Keratinocyte (primary cell): ENCODE data around the gene HEPHL1. TPM values are rescaled to one million over a fixed set of nuclear protein-coding genes. Genes with fewer than 3 reads are reported as not detected.
A peak's percentile ranks its signal among the peaks of the same experiment; 100 is the strongest.

Source experiments
- DNase-seq: peaks from one replicate; pipeline ENCODE4 v3.0.0-alpha.2; 2011; ENCODE audit warnings: low read depth, missing footprints, low spot score
- FAIRE-seq: peaks from 2 replicates; lab custom pipeline; 2011; peaks lifted over from hg19 to GRCh38; lab: Jason Lieb, UNC
- H2AFZ ChIP-seq: 2 replicates; pipeline ENCODE4 v1.6.0; 2012; ENCODE audit warnings: low read length, control low read depth, inconsistent platforms; ENCODE audit not compliant: control insufficient read depth
- H3K27ac ChIP-seq: 2 replicates; pipeline ENCODE4 v1.5.1; 2011; ENCODE audit warnings: low read length; ENCODE audit not compliant: control insufficient read depth, insufficient read depth
- H3K27me3 ChIP-seq: 3 replicates; pipeline ENCODE4 v1.6.0; 2011; ENCODE audit warnings: low read length; ENCODE audit not compliant: control insufficient read depth, insufficient read depth; ENCODE audit errors: extremely low read depth
- H3K36me3 ChIP-seq, 2 experiments: 2 replicates in 1 of 2; 3 replicates in 1 of 2; pipeline ENCODE4 v1.5.1; 2011; ENCODE audit warnings: low read length in 2 of 2, mild to moderate bottlenecking in 1 of 2; ENCODE audit not compliant: control insufficient read depth in 2 of 2, insufficient read depth in 2 of 2; ENCODE audit errors: extremely low read depth in 1 of 2
- H3K4me1 ChIP-seq: 3 replicates; pipeline ENCODE4 v1.5.1; 2011; ENCODE audit warnings: low read length; ENCODE audit not compliant: control insufficient read depth, insufficient read depth; ENCODE audit errors: extremely low read depth
- H3K4me2 ChIP-seq: 3 replicates; pipeline ENCODE4 v1.6.0; 2011; ENCODE audit warnings: low read depth, low read length; ENCODE audit not compliant: control insufficient read depth, insufficient read depth; ENCODE audit errors: extremely low read depth
- H3K4me3 ChIP-seq, 3 experiments: fragments of 200-600 bp in 1 of 3; sonication (generic) in 1 of 3; 2 replicates in 2 of 3; 3 replicates in 1 of 3; pipeline ENCODE4 v1.5.1; 2011 to 2016; ENCODE audit warnings: low read length in 3 of 3, mild to moderate bottlenecking in 3 of 3, control low read depth in 2 of 3, inconsistent platforms in 1 of 3, low read depth in 1 of 3, mixed read lengths in 1 of 3, mixed run types in 1 of 3, moderate library complexity in 1 of 3; ENCODE audit not compliant: control insufficient read depth in 2 of 3, insufficient read depth in 2 of 3; ENCODE audit errors: extremely low read depth in 1 of 3
- H3K79me2 ChIP-seq: 2 replicates; pipeline ENCODE4 v1.6.0; 2012; ENCODE audit warnings: low read length; ENCODE audit not compliant: control insufficient read depth, insufficient read depth
- H3K9ac ChIP-seq: 3 replicates; pipeline ENCODE4 v1.6.0; 2011; ENCODE audit warnings: low read length; ENCODE audit not compliant: control insufficient read depth, insufficient read depth; ENCODE audit errors: extremely low read depth
- H3K9me1 ChIP-seq: 3 replicates; pipeline ENCODE4 v1.6.0; 2011; ENCODE audit warnings: low read length; ENCODE audit not compliant: control insufficient read depth, insufficient read depth; ENCODE audit errors: extremely low read depth
- H3K9me3 ChIP-seq: 2 replicates; pipeline ENCODE4 v1.5.1; 2012; ENCODE audit warnings: low read depth, low read length; ENCODE audit not compliant: control insufficient read depth
- H4K20me1 ChIP-seq: 3 replicates; pipeline ENCODE4 v1.6.0; 2011; ENCODE audit warnings: low read length; ENCODE audit not compliant: control insufficient read depth, insufficient read depth; ENCODE audit errors: extremely low read depth
- EZH2 ChIP-seq: IDR thresholded peaks from one replicate; pipeline ENCODE4 v1.6.1; 2012; ENCODE audit warnings: inconsistent platforms, mild to moderate bottlenecking, low read length, moderate library complexity
- dilution Hi-C: fragments of 300-500 bp; cut with MboI; formaldehyde crosslinking; loops from one replicate; pipeline ENCODE4 v1.7.0; 2020; ENCODE audit warnings: low sequenced_read_pairs; ENCODE audit not compliant: extremely low pct_ligation_motif_present
- polyA plus RNA-seq, 5 experiments: library from polyadenylated mRNA; depleted of rRNA in 3 of 5; stranded (reverse) in 3 of 5; stranded (forward) in 1 of 5; unstranded in 1 of 5; fragments of >200 nt; gene quantifications; 1 replicate in 1 of 5; 2 replicates in 3 of 5; 3 replicates in 1 of 5; pipeline versions ENCODE4 v1.2.1 to v1.2.3, GENCODE V29; 2011 to 2012; ENCODE audit warnings: missing spikeins in 2 of 5, low read depth in 1 of 5, low replicate concordance in 1 of 5
- TF ChIP-seq, protein P1 (sequence below), 3 experiments: IDR thresholded peaks in 1 of 3; conservative IDR thresholded peaks in 1 of 3; optimal IDR thresholded peaks in 1 of 3; 2 replicates in 2 of 3; 3 replicates in 1 of 3; pipeline versions ENCODE3 to v1.5.1; 2011; ENCODE audit warnings: low read length in 3 of 3, mild to moderate bottlenecking in 3 of 3, moderate library complexity in 2 of 3, control low read depth in 1 of 3, inconsistent platforms in 1 of 3; ENCODE audit not compliant: insufficient read depth in 2 of 3; ENCODE audit errors: extremely low read depth in 1 of 3

Gene HEPHL1
- polyA plus RNA-seq, 1 donor (not counting 4 experiments of a cell fraction or from before 2014, with no cell fraction given): 138 TPM

DNA sequence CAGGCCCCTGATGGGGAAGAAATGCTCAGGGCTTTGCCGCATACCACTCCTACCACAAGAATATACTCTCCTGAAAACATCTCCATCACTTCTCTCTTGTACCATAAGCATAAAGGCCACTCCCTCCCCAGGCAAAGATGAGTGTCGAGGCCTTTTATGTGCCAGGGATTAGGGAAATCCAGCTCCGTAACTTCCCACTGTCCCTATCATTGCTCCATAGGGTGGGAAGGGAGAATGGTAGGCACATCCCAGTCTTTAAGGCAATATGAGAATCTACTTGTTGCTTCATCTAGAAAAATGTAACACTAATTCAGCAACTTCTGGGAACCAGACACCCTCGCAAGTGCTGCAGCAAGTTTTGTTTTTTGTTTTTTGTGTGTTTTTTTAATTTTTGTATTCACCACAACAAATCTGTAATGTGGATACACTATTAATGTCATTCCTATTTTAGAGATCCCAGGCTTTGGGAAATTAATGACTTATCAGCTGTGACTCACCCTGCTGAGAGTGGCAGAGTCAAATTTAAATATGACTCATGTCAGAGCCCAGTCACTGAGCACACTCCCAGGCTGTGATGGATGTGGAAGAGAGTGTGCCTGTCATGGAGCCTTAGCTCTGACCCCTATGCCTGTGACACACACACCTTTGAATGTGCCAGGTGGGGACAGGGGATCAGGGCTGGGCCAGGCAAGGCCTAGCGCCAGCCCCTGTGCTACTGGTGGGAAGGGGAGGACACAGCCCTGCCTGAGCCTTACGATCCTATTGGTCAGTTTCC is 130.9 kb downstream of the HEPHL1 start:
- no peaks in the 10 kb centered on the region for H3K9me3 ChIP-seq
- peak overlapping the region; percentile 60 for H3K4me2 ChIP-seq
- H2AFZ ChIP-seq: no peak overlapping the region
- no peak overlapping the region for H3K4me3 ChIP-seq
- peaks cover 5% of the 10 kb centered on the region for H3K9me1 ChIP-seq
- H3K79me2 ChIP-seq: peaks cover 76% of the 10 kb centered on the region
- H3K4me1 ChIP-seq: peaks cover 56% of the 10 kb centered on the region
- no peaks in the 10 kb centered on the region for H4K20me1 ChIP-seq
- H3K36me3 ChIP-seq: peaks cover 9 to 10% of the 10 kb centered on the region in 2 experiments
- H3K27me3 ChIP-seq: no peaks in the 10 kb centered on the region
- FAIRE-seq: peak; percentile 79
- peak overlapping the region; percentile 54 for H3K9ac ChIP-seq
- TF ChIP-seq, protein P1, sequence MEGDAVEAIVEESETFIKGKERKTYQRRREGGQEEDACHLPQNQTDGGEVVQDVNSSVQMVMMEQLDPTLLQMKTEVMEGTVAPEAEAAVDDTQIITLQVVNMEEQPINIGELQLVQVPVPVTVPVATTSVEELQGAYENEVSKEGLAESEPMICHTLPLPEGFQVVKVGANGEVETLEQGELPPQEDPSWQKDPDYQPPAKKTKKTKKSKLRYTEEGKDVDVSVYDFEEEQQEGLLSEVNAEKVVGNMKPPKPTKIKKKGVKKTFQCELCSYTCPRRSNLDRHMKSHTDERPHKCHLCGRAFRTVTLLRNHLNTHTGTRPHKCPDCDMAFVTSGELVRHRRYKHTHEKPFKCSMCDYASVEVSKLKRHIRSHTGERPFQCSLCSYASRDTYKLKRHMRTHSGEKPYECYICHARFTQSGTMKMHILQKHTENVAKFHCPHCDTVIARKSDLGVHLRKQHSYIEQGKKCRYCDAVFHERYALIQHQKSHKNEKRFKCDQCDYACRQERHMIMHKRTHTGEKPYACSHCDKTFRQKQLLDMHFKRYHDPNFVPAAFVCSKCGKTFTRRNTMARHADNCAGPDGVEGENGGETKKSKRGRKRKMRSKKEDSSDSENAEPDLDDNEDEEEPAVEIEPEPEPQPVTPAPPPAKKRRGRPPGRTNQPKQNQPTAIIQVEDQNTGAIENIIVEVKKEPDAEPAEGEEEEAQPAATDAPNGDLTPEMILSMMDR (optimal IDR thresholded peaks at IDR 0.05 in 1 of 3, IDR thresholded peaks at IDR 0.05 in 1 of 3, conservative IDR thresholded peaks at IDR 0.05 in 1 of 3; ENCODE audit: extremely low read depth in 1 of 3, insufficient read depth in 2 of 3, low read length in 3 of 3): no peak
- TF ChIP-seq EZH2: no peak
- dilution Hi-C loops: no loop called here
- H3K27ac ChIP-seq: peak overlapping the region; percentile 47
- no peak for DNase-seq

DNA sequence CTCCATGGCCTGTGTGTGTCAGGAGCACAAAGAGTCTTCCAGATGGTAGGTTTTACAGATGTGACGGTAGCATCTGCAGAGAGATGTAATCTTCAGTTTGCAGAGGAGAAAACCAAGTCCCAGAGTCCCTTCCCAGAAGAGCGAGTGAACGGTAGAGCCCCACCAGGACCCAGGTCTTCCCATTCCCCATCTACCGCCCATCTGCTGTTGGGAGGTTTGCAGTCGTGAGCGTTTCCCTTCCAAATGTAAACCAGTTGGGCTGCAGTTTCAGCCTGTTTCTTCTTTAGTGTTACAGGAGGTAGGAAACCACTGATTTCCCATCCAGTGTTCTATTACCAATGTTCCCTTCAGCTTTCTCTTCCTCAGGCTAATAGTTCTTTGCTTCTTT is 131.5 kb downstream of the HEPHL1 start:
- Histone ChIP-seq H3K4me2 (peak overlapping the region; percentile 60), H4K20me1 (no peaks in the 10 kb centered on the region), H3K27me3 (no peaks in the 10 kb centered on the region), H2AFZ (no peak overlapping the region), H3K4me1 (peaks cover 53% of the 10 kb centered on the region), H3K4me3 (no peak overlapping the region), H3K27ac (peak overlapping the region; percentile 47), H3K9me1 (peaks cover 5% of the 10 kb centered on the region), H3K79me2 (peaks cover 70% of the 10 kb centered on the region), H3K9ac (peak overlapping the region; percentile 54), H3K36me3 (peaks cover 9 to 10% of the 10 kb centered on the region in 2 experiments), H3K9me3 (no peaks in the 10 kb centered on the region)
- DNase-seq (no peak), FAIRE-seq (no peak)
- no peak for TF ChIP-seq EZH2
- TF ChIP-seq, protein P1 (optimal IDR thresholded peaks at IDR 0.05 in 1 of 3, IDR thresholded peaks at IDR 0.05 in 1 of 3, conservative IDR thresholded peaks at IDR 0.05 in 1 of 3; ENCODE audit: extremely low read depth in 1 of 3, insufficient read depth in 2 of 3, low read length in 3 of 3): no peak
- dilution Hi-C loops: no loop called here
